K562 (cell line): Measurements from ENCODE around the gene ARHGEF4. TPM values are rescaled to one million over a fixed set of nuclear protein-coding genes. Genes with fewer than 3 reads are reported as not detected.

Source experiments
- ATAC-seq: fragments of 200-7000 bp; cut with Tn5 transposase; 3 replicates; pipeline ENCODE4 v1.9.1; 2020; ENCODE audit warnings: moderate library complexity
- BruUV-seq: library from RNA; stranded (reverse); fragments of 400-500 nt; replicated peaks from 2 replicates; lab custom pipeline; 2021; lab: Mats Ljungman, UMichigan
- CTCF ChIA-PET: fragments of 300-600 bp; formaldehyde crosslinking; extraction: SDS; loops from one replicate; lab custom pipeline; 2021; ENCODE audit warnings: low intra/inter-chr PET ratio; lab: Yijun Ruan, JAX
- POLR2A ChIA-PET: fragments of 300-600, 350-650 bp; sonication (Branson Sonifier 250); formaldehyde crosslinking; extraction: SDS; loops from one replicate; lab custom pipeline; 2021; ENCODE audit warnings: antibody characterized with exemption, inconsistent platforms; lab: Yijun Ruan, JAX
- DNase-seq, 4 experiments: peaks; one replicate each; pipeline versions ENCODE4 v3.0.0 to v3.0.0-alpha.2; 2011 to 2018; ENCODE audit warnings: low spot score in 3 of 4, mixed read lengths in 3 of 4; ENCODE audit errors: extremely low read depth in 1 of 4
- FAIRE-seq: peaks from 2 replicates; lab custom pipeline; 2011; peaks lifted over from hg19 to GRCh38; lab: Jason Lieb, UNC
- H2AFZ ChIP-seq: 2 replicates; pipeline ENCODE4 v1.6.0; 2011; ENCODE audit warnings: low read depth, low read length, control low read depth, inconsistent platforms
- H3K27ac ChIP-seq: fragments of 200-600 bp; 3 replicates; pipeline ENCODE4 v1.8.0; 2011; ENCODE audit warnings: low read depth, mild to moderate bottlenecking, control low read depth, inconsistent platforms, low read length, moderate library complexity, mixed read lengths; ENCODE audit errors: extremely low read depth
- H3K27me3 ChIP-seq, 2 experiments: fragments of 300-600 bp in 1 of 2; 2 replicates in 1 of 2; 3 replicates in 1 of 2; pipeline versions ENCODE4 v1.6.0 to v1.8.0; 2011; ENCODE audit warnings: inconsistent platforms in 2 of 2, low read length in 2 of 2, mild to moderate bottlenecking in 1 of 2, mixed read lengths in 1 of 2, moderate library complexity in 1 of 2; ENCODE audit not compliant: control insufficient read depth in 2 of 2, insufficient read depth in 2 of 2
- H3K36me3 ChIP-seq: fragments of 300-600 bp; 3 replicates; pipeline ENCODE4 v1.8.0; 2011; ENCODE audit warnings: mild to moderate bottlenecking, low read length, inconsistent platforms; ENCODE audit not compliant: control insufficient read depth, insufficient read depth
- H3K4me1 ChIP-seq, 2 experiments: fragments of 200-600 bp in 1 of 2; replicated peaks in 1 of 2; 2 replicates in 1 of 2; 3 replicates in 1 of 2; pipeline versions ENCODE4 v1.5.1 to v1.8.0; 2011; ENCODE audit warnings: inconsistent platforms in 2 of 2, low read length in 2 of 2, mild to moderate bottlenecking in 1 of 2, mixed read lengths in 1 of 2, moderate library complexity in 1 of 2; ENCODE audit not compliant: control insufficient read depth in 2 of 2, insufficient read depth in 2 of 2
- H3K4me2 ChIP-seq: 2 replicates; pipeline ENCODE4 v1.6.1; 2011; ENCODE audit warnings: low read length, control low read depth, inconsistent platforms, mixed read lengths; ENCODE audit not compliant: insufficient read depth
- H3K4me3 ChIP-seq: fragments of 200-600 bp; sonication (generic), shearing (Covaris generic); 2 replicates; pipeline ENCODE4 v1.5.1; 2016; ENCODE audit warnings: control low read depth, inconsistent platforms
- H3K79me2 ChIP-seq: fragments of 200-600 bp; 3 replicates; pipeline ENCODE4 v1.8.0; 2011; ENCODE audit warnings: low read length, inconsistent platforms; ENCODE audit not compliant: control insufficient read depth, insufficient read depth
- H3K9ac ChIP-seq, 2 experiments: 2 replicates each; pipeline versions ENCODE4 v1.6.0 to v1.6.1; 2011; ENCODE audit warnings: low read depth in 2 of 2, low read length in 2 of 2, control low read depth in 1 of 2, inconsistent platforms in 1 of 2, mild to moderate bottlenecking in 1 of 2, mixed read lengths in 1 of 2; ENCODE audit not compliant: insufficient read depth in 1 of 2
- H3K9me1 ChIP-seq: one replicate; pipeline ENCODE4 v1.6.0; 2011; ENCODE audit warnings: inconsistent platforms, mild to moderate bottlenecking, low read length, moderate library complexity; ENCODE audit not compliant: control insufficient read depth, insufficient read depth
- H3K9me3 ChIP-seq: replicated peaks from 2 replicates; pipeline ENCODE4 v1.5.1; 2011; ENCODE audit warnings: low read depth, low read length, inconsistent platforms; ENCODE audit not compliant: control insufficient read depth, insufficient read depth
- H4K20me1 ChIP-seq: replicated peaks from 2 replicates; pipeline ENCODE4 v1.6.1; 2011; ENCODE audit warnings: low read length, inconsistent platforms, mixed read lengths; ENCODE audit not compliant: control insufficient read depth, insufficient read depth
- BDP1 ChIP-seq: IDR thresholded peaks from 3 replicates; pipeline ENCODE4 v1.6.1; 2011; ENCODE audit not compliant: insufficient read length, insufficient read depth
- DACH1 ChIP-seq: fragments of 450-650 bp; IDR thresholded peaks from 2 replicates; pipeline ENCODE4 v1.6.1; 2018; ENCODE audit not compliant: partially characterized antibody
- DMBX1 ChIP-seq: fragments of 250-450 bp; sonication (Bioruptor Pico); IDR thresholded peaks from 2 replicates; pipeline ENCODE4 v1.8.0; 2022; ENCODE audit warnings: inconsistent platforms, mild to moderate bottlenecking, moderate library complexity, borderline replicate concordance
- GTF2E2 ChIP-seq: fragments of 200-800 bp; sonication (Bioruptor generic); IDR thresholded peaks from 2 replicates; pipeline ENCODE4 v1.6.1; 2016; ENCODE audit warnings: missing genetic modification characterization, missing compliant biosample characterization
- HNRNPL ChIP-seq: fragments of 200-400 bp; formaldehyde crosslinking; IDR thresholded peaks from 2 replicates; pipeline ENCODE4 v1.6.1; 2017; ENCODE audit warnings: low read depth, mild to moderate bottlenecking, low read length
- JUN ChIP-seq, 2 experiments: sonication (generic) in 1 of 2; formaldehyde crosslinking in 1 of 2; IDR thresholded peaks; 2 replicates each; pipeline versions ENCODE4 v1.6.1 to v1.8.0; 2012 to 2022; ENCODE audit warnings: borderline replicate concordance in 2 of 2, mild to moderate bottlenecking in 2 of 2, improper control_type of control experiment in 1 of 2, low read depth in 1 of 2, low read length in 1 of 2, missing genetic modification reagents in 1 of 2
- KDM1A ChIP-seq, 2 experiments: fragments of 450-650 bp; IDR thresholded peaks; 2 replicates each; pipeline ENCODE4 v1.6.1; 2016; ENCODE audit warnings: mild to moderate bottlenecking in 2 of 2
- RBM39 ChIP-seq: fragments of 200-400 bp; formaldehyde crosslinking; optimal IDR thresholded peaks from 2 replicates; pipeline ENCODE3; 2018; ENCODE audit warnings: low read depth, low read length
- RNF2 ChIP-seq: sonication (generic); IDR thresholded peaks from 2 replicates; pipeline ENCODE4 v1.6.1; 2016
- SMARCB1 ChIP-seq: IDR thresholded peaks from 2 replicates; pipeline ENCODE4 v1.6.1; 2011; ENCODE audit warnings: improper control_type of control experiment, low read depth; ENCODE audit not compliant: insufficient read length
- ZFP1 ChIP-seq: fragments of 450-650 bp; formaldehyde crosslinking; IDR thresholded peaks from 2 replicates; pipeline ENCODE4 v1.4.0; 2020; ENCODE audit warnings: mild to moderate bottlenecking, mixed read lengths
- ZFPM2 ChIP-seq: fragments of 250-450 bp; sonication (Bioruptor Pico); IDR thresholded peaks from 2 replicates; pipeline ENCODE4 v1.5.1; 2022; ENCODE audit warnings: mild to moderate bottlenecking
- ZNF133 ChIP-seq: fragments of 250-450 bp; sonication (Bioruptor Pico); IDR thresholded peaks from 2 replicates; pipeline ENCODE4 v1.4.0; 2020; ENCODE audit warnings: mild to moderate bottlenecking
- ZNF274 ChIP-seq: IDR thresholded peaks from 2 replicates; pipeline ENCODE4 v1.6.1; 2011; ENCODE audit warnings: low read depth, mild to moderate bottlenecking, low read length, moderate library complexity, borderline replicate concordance
- WGBS: fragments of 100-300 bp; shearing (Covaris generic); methylation state at CpG from one replicate; pipeline ENCODE4 v1.1.6; 2016; ENCODE audit warnings: low coverage, mixed read lengths; ENCODE audit not compliant: insufficient coverage; ENCODE audit errors: missing lambda C conversion rate; 5-methylcytosine and 5-hydroxymethylcytosine counted together
- in situ Hi-C: fragments of 300-500 bp; cut with MboI; formaldehyde crosslinking; loops from 4 replicates; pipeline ENCODE4 v1.15.0; 2018; ENCODE audit warnings: inconsistent platforms, mixed read lengths
- intact Hi-C: fragments of 100-400 bp; cut with micrococcal nuclease; formaldehyde crosslinking; loops from 2 replicates; pipeline ENCODE4 v1.14.2; 2022
- polyA plus RNA-seq, 8 experiments: library from polyadenylated mRNA; depleted of rRNA in 4 of 8; stranded (reverse) in 5 of 8; unstranded in 3 of 8; fragments of >200 nt; fragmentation: Nextera tagmentation in 2 of 8; fragmentation: Illumina TruSeq in 1 of 8; extraction: Ambion mirVana in 2 of 8; extraction: Trizol in 1 of 8; gene quantifications; 2 replicates each; pipeline versions ENCODE4 v1.2.1 to v1.2.3, GENCODE V29; 2011 to 2014; ENCODE audit warnings: inconsistent platforms in 1 of 8, missing spikeins in 1 of 8
- total RNA-seq, 7 experiments: library from RNA; depleted of rRNA in 6 of 7; stranded (reverse); fragments of >200 nt in 6 of 7; fragmentation: Illumina TruSeq in 2 of 7; extraction: Trizol in 2 of 7; gene quantifications; 2 replicates each; pipeline versions ENCODE4 v1.2.1 to v1.2.3, GENCODE V29; 2011 to 2021; ENCODE audit warnings: low replicate concordance in 1 of 7
- TF ChIP-seq, protein P1 (sequence below): fragments of 250-450 bp; sonication (Bioruptor Pico); IDR thresholded peaks from 2 replicates; pipeline ENCODE4 v1.5.0; 2021

Gene ARHGEF4
- total and polyA plus RNA-seq, 9 of the 15 experiments (the other 6 are each of a cell fraction or from before 2014, with no cell fraction given), result not detected

GRCh38 chr2:130890941-130891669 lies 54.4 kb downstream of the ARHGEF4 start:
- H3K9me1 ChIP-seq, result no peaks in the 10 kb centered on the region
- ATAC-seq (no peak), FAIRE-seq (no peak), DNase-seq (no peak)
- no peaks in the 10 kb centered on the region for H3K79me2 ChIP-seq
- no peak overlapping the region for H3K4me2 ChIP-seq
- in situ Hi-C loops (no loop called here), intact Hi-C loops (no loop called here)
- no peak overlapping the region for H3K4me3 ChIP-seq
- TF ChIP-seq ZFPM2 (CRISPR knock-in tag), result no peak
- TF ChIP-seq HNRNPL, result no peak
- TF ChIP-seq ZNF274, result no peak
- no peak for TF ChIP-seq JUN (IDR thresholded peaks at IDR 0.05; ENCODE audit: borderline replicate concordance, low read depth, low read length)
- TF ChIP-seq JUN (CRISPR knock-in tag; IDR thresholded peaks at IDR 0.05; ENCODE audit: borderline replicate concordance), result no peak
- no peak for TF ChIP-seq BDP1
- no peak for TF ChIP-seq ZNF133 (CRISPR knock-in tag)
- no peak for TF ChIP-seq RNF2
- no peak for TF ChIP-seq DACH1
- no peak for TF ChIP-seq SMARCB1
- TF ChIP-seq, protein P1, sequence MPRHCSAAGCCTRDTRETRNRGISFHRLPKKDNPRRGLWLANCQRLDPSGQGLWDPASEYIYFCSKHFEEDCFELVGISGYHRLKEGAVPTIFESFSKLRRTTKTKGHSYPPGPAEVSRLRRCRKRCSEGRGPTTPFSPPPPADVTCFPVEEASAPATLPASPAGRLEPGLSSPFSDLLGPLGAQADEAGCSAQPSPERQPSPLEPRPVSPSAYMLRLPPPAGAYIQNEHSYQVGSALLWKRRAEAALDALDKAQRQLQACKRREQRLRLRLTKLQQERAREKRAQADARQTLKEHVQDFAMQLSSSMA (CRISPR knock-in tag), result no peak
- TF ChIP-seq ZFP1 (CRISPR knock-in tag), result no peak
- no peak for TF ChIP-seq DMBX1 (CRISPR knock-in tag)
- no peak for TF ChIP-seq GTF2E2
- TF ChIP-seq RBM39, result no peak
- TF ChIP-seq KDM1A (IDR thresholded peaks at IDR 0.05), result no peak
- H2AFZ ChIP-seq, result no peak overlapping the region
- no peaks in the 10 kb centered on the region for H3K9me3 ChIP-seq
- POLR2A ChIA-PET, result interaction anchor here (0.6 to 1.4 kb wide), 4 partner anchors 9 to 58 kb away, joined by 3 to 5 read pairs (median 3); no protein-coding TSS in a partner anchor
- H3K27ac ChIP-seq, result no peak overlapping the region
- H3K4me1 ChIP-seq, result no peaks in the 10 kb centered on the region
- no TSS peak for BruUV-seq
- CTCF ChIA-PET, result no interaction called here
- H4K20me1 ChIP-seq, result no peaks in the 10 kb centered on the region
- no peak overlapping the region for H3K9ac ChIP-seq
- no peaks in the 10 kb centered on the region for H3K36me3 ChIP-seq
- peaks cover 12 to 39% of the 10 kb centered on the region in 2 experiments; a peak in 3 of 5 replicates for H3K27me3 ChIP-seq
- 0% methylated on average over 5 of the region's 5 CpGs for WGBS
